SK-N-SH treated with all-trans-retinoic acid at 6 μM for 48 hours (cell line): ENCODE results near the gene USP1.

Experiments used
- ATAC-seq: fragments of 200-7000 bp; cut with Tn5 transposase; 3 replicates; pipeline ENCODE4 v1.9.1; 2020; ENCODE audit warnings: mild to moderate bottlenecking, moderate library complexity
- ARNTL ChIP-seq: fragments of 450-650 bp; formaldehyde crosslinking; IDR thresholded peaks from 2 replicates; pipeline ENCODE4 v1.5.0; 2020; ENCODE audit warnings: low read depth, mild to moderate bottlenecking, moderate library complexity, borderline replicate concordance
- BACH2 ChIP-seq: fragments of 250-450 bp; sonication (Bioruptor Pico); IDR thresholded peaks from 2 replicates; pipeline ENCODE4 v1.9.0; 2021; ENCODE audit warnings: mild to moderate bottlenecking, borderline replicate concordance
- CSDC2 ChIP-seq: fragments of 250-450 bp; sonication (Bioruptor Pico); IDR thresholded peaks from 2 replicates; pipeline ENCODE4 v1.5.0; 2020; ENCODE audit warnings: mild to moderate bottlenecking, moderate library complexity
- ESRRG ChIP-seq: fragments of 250-450 bp; sonication (Bioruptor Pico); IDR thresholded peaks from 2 replicates; pipeline ENCODE4 v1.6.1; 2021; ENCODE audit warnings: mild to moderate bottlenecking
- GLIS3 ChIP-seq: fragments of 250-450 bp; sonication (Bioruptor Pico); IDR thresholded peaks from 2 replicates; pipeline ENCODE4 v1.5.0; 2020; ENCODE audit warnings: mild to moderate bottlenecking, moderate library complexity
- PPARA ChIP-seq: fragments of 250-450 bp; sonication (Bioruptor Pico); IDR thresholded peaks from 2 replicates; pipeline ENCODE4 v1.5.0; 2020; ENCODE audit warnings: mild to moderate bottlenecking, borderline replicate concordance
- RARB ChIP-seq: fragments of 250-450 bp; sonication (Bioruptor Pico); IDR thresholded peaks from 2 replicates; pipeline ENCODE4 v1.8.0; 2021; ENCODE audit warnings: mild to moderate bottlenecking, moderate library complexity
- SNAI2 ChIP-seq: fragments of 250-450 bp; sonication (Bioruptor Pico); IDR thresholded peaks from 2 replicates; pipeline ENCODE4 v1.5.0; 2020; ENCODE audit warnings: mild to moderate bottlenecking, moderate library complexity
- TSHZ2 ChIP-seq: fragments of 250-450 bp; sonication (Bioruptor Pico); IDR thresholded peaks from 2 replicates; pipeline ENCODE4 v1.5.0; 2020; ENCODE audit warnings: mild to moderate bottlenecking, moderate library complexity
- ZC3H10 ChIP-seq: fragments of 250-450 bp; sonication (Bioruptor Pico); IDR thresholded peaks from 2 replicates; pipeline ENCODE4 v1.5.1; 2021; ENCODE audit warnings: mild to moderate bottlenecking, moderate library complexity
- ZFP3 ChIP-seq: fragments of 250-450 bp; sonication (Bioruptor Pico); IDR thresholded peaks from 2 replicates; pipeline ENCODE4 v1.5.0; 2020; ENCODE audit warnings: mild to moderate bottlenecking, moderate library complexity
- ZFP30 ChIP-seq: fragments of 450-650 bp; formaldehyde crosslinking; IDR thresholded peaks from 2 replicates; pipeline ENCODE4 v1.5.0; 2022; ENCODE audit warnings: mild to moderate bottlenecking, moderate library complexity
- ZNF565 ChIP-seq: fragments of 450-650 bp; formaldehyde crosslinking; conservative IDR thresholded peaks from 2 replicates; pipeline ENCODE4 v1.5.0; 2020; ENCODE audit warnings: low read depth, mild to moderate bottlenecking, moderate library complexity
- ZNF70 ChIP-seq: fragments of 450-650 bp; formaldehyde crosslinking; IDR thresholded peaks from 2 replicates; pipeline ENCODE4 v1.5.0; 2020; ENCODE audit warnings: mild to moderate bottlenecking, moderate library complexity
- ZNF8 ChIP-seq: fragments of 450-650 bp; formaldehyde crosslinking; IDR thresholded peaks from 2 replicates; pipeline ENCODE4 v1.5.0; 2020; ENCODE audit warnings: mild to moderate bottlenecking, moderate library complexity
- TF ChIP-seq, protein P1 (sequence below): fragments of 250-450 bp; sonication (Bioruptor Pico); IDR thresholded peaks from 2 replicates; pipeline ENCODE4 v1.5.1; 2020; ENCODE audit warnings: low read depth, mild to moderate bottlenecking, moderate library complexity
- TF ChIP-seq, protein P2 (sequence below): fragments of 250-450 bp; sonication (Bioruptor Pico); IDR thresholded peaks from 2 replicates; pipeline ENCODE4 v1.8.0; 2020; ENCODE audit warnings: mild to moderate bottlenecking, moderate library complexity, borderline replicate concordance
- TF ChIP-seq, protein P3 (sequence below): fragments of 250-450 bp; sonication (Bioruptor Pico); IDR thresholded peaks from 2 replicates; pipeline ENCODE4 v1.8.0; 2021; ENCODE audit warnings: low read depth, mild to moderate bottlenecking, moderate library complexity, borderline replicate concordance

The USP1 gene

GRCh38 chr1:62424411-62424810 is 12.4 kb upstream of the USP1 start:
- no peak for ATAC-seq
- no peak for TF ChIP-seq TSHZ2 (CRISPR knock-in tag)
- no peak for TF ChIP-seq ZFP30 (CRISPR knock-in tag)
- TF ChIP-seq SNAI2 (CRISPR knock-in tag), result no peak
- TF ChIP-seq ZNF565, result no peak
- TF ChIP-seq ZC3H10 (CRISPR knock-in tag), result no peak
- TF ChIP-seq ZNF8 (CRISPR knock-in tag), result no peak
- TF ChIP-seq, protein P1, sequence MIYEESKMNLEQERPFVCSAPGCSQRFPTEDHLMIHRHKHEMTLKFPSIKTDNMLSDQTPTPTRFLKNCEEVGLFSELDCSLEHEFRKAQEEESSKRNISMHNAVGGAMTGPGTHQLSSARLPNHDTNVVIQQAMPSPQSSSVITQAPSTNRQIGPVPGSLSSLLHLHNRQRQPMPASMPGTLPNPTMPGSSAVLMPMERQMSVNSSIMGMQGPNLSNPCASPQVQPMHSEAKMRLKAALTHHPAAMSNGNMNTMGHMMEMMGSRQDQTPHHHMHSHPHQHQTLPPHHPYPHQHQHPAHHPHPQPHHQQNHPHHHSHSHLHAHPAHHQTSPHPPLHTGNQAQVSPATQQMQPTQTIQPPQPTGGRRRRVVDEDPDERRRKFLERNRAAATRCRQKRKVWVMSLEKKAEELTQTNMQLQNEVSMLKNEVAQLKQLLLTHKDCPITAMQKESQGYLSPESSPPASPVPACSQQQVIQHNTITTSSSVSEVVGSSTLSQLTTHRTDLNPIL (CRISPR knock-in tag), result no peak
- TF ChIP-seq ZNF70 (CRISPR knock-in tag), result no peak
- no peak for TF ChIP-seq GLIS3 (CRISPR knock-in tag)
- TF ChIP-seq ZFP3, result no peak
- TF ChIP-seq ESRRG (CRISPR knock-in tag), result no peak
- TF ChIP-seq, protein P2, sequence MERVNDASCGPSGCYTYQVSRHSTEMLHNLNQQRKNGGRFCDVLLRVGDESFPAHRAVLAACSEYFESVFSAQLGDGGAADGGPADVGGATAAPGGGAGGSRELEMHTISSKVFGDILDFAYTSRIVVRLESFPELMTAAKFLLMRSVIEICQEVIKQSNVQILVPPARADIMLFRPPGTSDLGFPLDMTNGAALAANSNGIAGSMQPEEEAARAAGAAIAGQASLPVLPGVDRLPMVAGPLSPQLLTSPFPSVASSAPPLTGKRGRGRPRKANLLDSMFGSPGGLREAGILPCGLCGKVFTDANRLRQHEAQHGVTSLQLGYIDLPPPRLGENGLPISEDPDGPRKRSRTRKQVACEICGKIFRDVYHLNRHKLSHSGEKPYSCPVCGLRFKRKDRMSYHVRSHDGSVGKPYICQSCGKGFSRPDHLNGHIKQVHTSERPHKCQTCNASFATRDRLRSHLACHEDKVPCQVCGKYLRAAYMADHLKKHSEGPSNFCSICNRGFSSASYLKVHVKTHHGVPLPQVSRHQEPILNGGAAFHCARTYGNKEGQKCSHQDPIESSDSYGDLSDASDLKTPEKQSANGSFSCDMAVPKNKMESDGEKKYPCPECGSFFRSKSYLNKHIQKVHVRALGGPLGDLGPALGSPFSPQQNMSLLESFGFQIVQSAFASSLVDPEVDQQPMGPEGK (CRISPR knock-in tag), result no peak
- no peak for TF ChIP-seq RARB
- no peak for TF ChIP-seq BACH2 (CRISPR knock-in tag)
- no peak for TF ChIP-seq CSDC2 (CRISPR knock-in tag)
- no peak for TF ChIP-seq ARNTL
- no peak for TF ChIP-seq PPARA (CRISPR knock-in tag)
- TF ChIP-seq, protein P3, sequence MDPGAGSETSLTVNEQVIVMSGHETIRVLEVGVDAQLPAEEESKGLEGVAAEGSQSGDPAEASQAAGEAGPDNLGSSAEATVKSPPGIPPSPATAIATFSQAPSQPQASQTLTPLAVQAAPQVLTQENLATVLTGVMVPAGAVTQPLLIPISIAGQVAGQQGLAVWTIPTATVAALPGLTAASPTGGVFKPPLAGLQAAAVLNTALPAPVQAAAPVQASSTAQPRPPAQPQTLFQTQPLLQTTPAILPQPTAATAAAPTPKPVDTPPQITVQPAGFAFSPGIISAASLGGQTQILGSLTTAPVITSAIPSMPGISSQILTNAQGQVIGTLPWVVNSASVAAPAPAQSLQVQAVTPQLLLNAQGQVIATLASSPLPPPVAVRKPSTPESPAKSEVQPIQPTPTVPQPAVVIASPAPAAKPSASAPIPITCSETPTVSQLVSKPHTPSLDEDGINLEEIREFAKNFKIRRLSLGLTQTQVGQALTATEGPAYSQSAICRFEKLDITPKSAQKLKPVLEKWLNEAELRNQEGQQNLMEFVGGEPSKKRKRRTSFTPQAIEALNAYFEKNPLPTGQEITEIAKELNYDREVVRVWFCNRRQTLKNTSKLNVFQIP (CRISPR knock-in tag), result no peak

DNA sequence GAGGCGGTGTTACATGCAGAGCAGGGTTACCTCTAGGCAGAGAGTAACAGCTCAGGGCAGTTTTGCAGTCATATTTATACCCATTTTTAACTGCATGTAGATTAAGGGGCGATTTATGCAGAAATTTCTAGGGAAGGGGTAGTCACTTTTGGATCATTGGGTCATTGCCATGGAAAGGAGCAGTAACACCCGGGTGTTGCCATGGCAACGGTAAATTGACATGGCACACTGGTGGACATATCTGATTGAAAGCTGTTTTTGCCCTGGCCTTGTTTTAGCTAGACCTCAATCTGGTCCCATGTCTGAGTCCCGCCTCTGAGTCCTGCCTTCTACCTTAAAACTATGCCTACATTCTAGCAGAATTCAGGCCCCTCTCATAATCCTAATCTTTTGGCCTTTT is 11.8 kb upstream of the USP1 start:
- no peak for ATAC-seq
- TF ChIP-seq ZFP3, result no peak
- TF ChIP-seq, protein P1 (CRISPR knock-in tag), result no peak

DNA sequence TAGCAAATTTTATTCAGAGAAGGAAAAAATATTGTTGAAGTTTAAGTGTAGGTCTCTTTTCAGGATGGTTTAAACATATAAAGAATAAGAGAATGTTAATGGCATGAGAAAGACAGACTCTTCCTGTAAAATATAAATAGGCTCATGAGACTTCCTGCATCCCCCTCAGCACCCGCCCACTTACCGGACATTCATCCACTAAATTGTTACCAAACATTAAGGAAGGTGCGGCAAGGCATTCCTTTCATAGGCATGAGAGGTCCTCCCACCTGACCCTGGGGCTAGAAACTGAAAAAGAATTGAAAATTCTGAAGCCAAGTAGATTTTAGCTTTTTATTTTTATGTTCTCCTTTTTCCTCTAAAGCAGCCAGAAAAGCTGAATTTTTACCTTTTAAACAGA is 10.6 kb upstream of the USP1 start:
- TF ChIP-seq TSHZ2 (CRISPR knock-in tag), result no peak
- TF ChIP-seq, protein P1 (CRISPR knock-in tag), result no peak
- no peak for TF ChIP-seq ZFP3
- no peak for TF ChIP-seq ZFP30 (CRISPR knock-in tag)
- TF ChIP-seq ZNF565, result no peak
- no peak for TF ChIP-seq ZNF70 (CRISPR knock-in tag)
- no peak for TF ChIP-seq ZC3H10 (CRISPR knock-in tag)
- ATAC-seq, result no peak
